PC-9 (cell line): ENCODE measurements around the gene USH1C.

Experiments used
- CTCF ChIP-seq: fragments of 200-600 bp; sonication (generic); conservative IDR thresholded peaks from 2 replicates; pipeline ENCODE4 v1.6.1; 2017; ENCODE audit warnings: mixed run types, antibody characterized with exemption, mild to moderate bottlenecking, moderate library complexity
- EZH2 ChIP-seq: fragments of 200-600 bp; sonication (generic); IDR thresholded peaks from 2 replicates; pipeline ENCODE4 v1.8.0; 2017; ENCODE audit warnings: antibody characterized with exemption, low read depth

GRCh38 chr11:17445240-17445795 is 98.9 kb downstream of the USH1C start:
- TF ChIP-seq CTCF (no peak), EZH2 (no peak)
